ENCODE results near the gene CGREF1.

Gene CGREF1

DNA sequence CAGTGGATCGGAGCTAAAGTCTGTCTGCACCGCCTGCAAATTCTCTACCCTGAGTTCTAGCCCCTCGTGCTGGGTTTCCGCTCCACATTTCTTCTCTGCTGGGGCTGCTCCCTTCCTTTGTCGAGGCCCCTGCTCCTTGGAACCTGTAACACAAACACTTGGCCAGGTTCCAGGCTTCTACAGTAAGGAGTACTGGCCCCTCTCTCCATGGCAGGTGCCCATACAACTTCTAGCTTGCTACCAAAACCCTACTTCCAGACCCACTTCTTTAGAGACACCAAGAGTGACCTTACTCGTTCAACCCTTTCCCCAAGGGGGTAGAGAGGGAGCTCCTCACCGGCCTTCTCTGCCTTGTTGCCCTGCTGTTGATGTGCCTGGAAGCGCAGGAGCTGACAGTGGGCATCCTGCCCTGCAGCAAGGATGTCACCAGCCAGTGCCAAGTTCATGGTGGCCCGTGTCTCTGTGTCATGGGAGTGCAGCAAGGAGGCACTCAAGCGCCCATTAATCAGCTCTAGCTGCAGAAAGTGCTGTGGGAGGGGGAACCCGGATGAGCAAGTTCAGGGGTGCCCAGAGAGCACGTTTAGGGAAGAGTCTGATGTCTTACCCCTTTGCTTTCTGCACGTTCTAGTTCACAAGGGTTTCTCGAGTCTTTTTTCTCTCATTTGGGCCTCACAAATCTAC is 14.4 kb upstream of the CGREF1 start:
- no peak for DNase-seq (ENCODE audit: low spot score)
- TF ChIP-seq, protein P1, sequence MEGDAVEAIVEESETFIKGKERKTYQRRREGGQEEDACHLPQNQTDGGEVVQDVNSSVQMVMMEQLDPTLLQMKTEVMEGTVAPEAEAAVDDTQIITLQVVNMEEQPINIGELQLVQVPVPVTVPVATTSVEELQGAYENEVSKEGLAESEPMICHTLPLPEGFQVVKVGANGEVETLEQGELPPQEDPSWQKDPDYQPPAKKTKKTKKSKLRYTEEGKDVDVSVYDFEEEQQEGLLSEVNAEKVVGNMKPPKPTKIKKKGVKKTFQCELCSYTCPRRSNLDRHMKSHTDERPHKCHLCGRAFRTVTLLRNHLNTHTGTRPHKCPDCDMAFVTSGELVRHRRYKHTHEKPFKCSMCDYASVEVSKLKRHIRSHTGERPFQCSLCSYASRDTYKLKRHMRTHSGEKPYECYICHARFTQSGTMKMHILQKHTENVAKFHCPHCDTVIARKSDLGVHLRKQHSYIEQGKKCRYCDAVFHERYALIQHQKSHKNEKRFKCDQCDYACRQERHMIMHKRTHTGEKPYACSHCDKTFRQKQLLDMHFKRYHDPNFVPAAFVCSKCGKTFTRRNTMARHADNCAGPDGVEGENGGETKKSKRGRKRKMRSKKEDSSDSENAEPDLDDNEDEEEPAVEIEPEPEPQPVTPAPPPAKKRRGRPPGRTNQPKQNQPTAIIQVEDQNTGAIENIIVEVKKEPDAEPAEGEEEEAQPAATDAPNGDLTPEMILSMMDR (IDR thresholded peaks at IDR 0.05; ENCODE audit: borderline replicate concordance, control extremely low read depth, extremely low read depth, insufficient read depth, missing control alignments), result no peak
- in situ Hi-C loops (cut with MboI; ENCODE audit: low sequenced_read_pairs, unreplicated experiment), result no loop called here

DNA sequence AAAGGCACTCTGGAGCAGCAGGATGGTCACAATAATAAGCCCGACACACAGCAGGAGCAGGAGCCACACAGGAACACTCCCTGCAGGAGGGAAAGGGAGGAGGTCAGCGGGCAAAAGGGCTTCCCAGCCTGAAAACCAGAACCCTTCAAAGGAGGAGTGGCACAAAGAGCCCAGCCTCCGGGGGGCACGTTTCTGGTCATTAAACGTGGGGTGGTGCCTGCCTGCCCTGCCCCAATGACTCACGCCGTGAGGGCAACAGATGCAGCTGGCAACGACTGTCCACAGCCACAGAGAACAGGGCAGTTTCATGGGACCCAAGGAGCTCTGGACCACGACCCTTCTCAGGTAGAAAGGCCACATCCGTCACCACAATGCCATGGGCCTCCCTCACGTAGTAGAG is 12.5 kb upstream of the CGREF1 start:
- DNase-seq (ENCODE audit: low spot score), result no peak
- in situ Hi-C loops (cut with MboI; ENCODE audit: low sequenced_read_pairs, unreplicated experiment), result no loop called here
- TF ChIP-seq, protein P1 (IDR thresholded peaks at IDR 0.05; ENCODE audit: borderline replicate concordance, control extremely low read depth, extremely low read depth, insufficient read depth, missing control alignments), result no peak

DNA sequence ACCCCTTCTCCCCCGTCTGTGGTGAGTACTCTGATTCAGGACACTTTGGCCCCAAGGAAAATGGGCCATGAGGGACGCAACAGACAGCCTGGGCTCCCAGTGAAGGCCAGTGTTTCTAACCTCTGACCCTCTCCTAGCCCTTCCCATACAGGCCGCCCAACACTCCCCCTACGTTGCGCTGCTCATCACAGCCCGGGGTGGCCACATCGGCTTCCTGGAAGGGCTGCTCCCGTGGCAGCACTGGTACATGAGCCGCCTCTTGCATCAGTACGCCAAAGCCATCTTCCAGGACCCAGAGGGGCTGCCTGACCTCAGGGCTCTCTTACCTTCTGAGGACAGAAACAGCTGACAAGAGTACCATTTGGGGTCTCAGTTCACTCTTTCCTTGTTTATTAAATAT is 11.5 kb upstream of the CGREF1 start:
- TF ChIP-seq, protein P1 (IDR thresholded peaks at IDR 0.05; ENCODE audit: borderline replicate concordance, control extremely low read depth, extremely low read depth, insufficient read depth, missing control alignments), result no peak
- in situ Hi-C loops (cut with MboI; ENCODE audit: low sequenced_read_pairs, unreplicated experiment), result no loop called here
- no peak for DNase-seq (ENCODE audit: low spot score)

DNA sequence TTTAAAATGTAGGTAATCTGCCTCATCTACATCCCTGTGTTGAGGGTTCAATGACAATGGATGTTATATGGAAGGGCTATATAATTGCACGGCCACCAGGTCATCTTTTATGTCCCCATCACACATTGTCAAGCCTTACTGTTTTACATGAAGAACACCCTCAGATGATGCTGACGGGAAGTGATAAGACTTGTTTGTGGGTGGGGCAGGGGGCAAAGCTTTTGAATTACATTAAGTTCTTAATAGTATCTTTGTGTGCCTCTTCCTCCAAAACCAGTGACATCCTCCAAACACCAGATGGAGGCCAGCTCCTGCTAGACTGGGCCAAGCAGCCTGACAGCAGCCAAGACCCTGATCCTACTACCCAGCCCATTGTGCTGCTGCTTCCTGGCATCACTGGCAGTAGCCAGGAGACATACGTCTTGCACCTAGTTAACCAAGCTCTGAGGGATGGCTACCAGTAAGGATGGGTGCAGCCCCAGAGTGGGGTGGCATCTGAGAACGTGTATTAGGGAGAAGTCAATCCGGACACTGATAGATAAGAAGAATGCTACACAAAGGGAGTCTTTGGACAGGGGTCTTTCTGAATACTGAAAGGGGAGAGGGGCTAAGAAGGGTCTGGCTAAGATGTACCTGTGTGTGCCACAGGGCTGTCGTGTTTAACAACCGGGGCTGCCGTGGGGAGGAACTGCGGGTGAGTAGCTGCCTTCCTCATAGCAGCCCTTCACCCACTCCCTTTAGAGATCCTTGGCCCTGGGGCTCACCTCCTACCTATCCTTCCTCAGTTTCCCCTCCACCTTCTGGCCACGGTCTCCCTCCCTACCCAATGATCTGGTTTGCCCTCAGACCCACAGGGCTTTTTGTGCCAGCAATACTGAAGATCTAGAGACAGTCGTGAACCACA is 10.0 kb upstream of the CGREF1 start:
- in situ Hi-C loops (cut with MboI; ENCODE audit: low sequenced_read_pairs, unreplicated experiment), result no loop called here
- TF ChIP-seq, protein P1 (IDR thresholded peaks at IDR 0.05; ENCODE audit: borderline replicate concordance, control extremely low read depth, extremely low read depth, insufficient read depth, missing control alignments), result no peak
- no peak for DNase-seq (ENCODE audit: low spot score)

DNA sequence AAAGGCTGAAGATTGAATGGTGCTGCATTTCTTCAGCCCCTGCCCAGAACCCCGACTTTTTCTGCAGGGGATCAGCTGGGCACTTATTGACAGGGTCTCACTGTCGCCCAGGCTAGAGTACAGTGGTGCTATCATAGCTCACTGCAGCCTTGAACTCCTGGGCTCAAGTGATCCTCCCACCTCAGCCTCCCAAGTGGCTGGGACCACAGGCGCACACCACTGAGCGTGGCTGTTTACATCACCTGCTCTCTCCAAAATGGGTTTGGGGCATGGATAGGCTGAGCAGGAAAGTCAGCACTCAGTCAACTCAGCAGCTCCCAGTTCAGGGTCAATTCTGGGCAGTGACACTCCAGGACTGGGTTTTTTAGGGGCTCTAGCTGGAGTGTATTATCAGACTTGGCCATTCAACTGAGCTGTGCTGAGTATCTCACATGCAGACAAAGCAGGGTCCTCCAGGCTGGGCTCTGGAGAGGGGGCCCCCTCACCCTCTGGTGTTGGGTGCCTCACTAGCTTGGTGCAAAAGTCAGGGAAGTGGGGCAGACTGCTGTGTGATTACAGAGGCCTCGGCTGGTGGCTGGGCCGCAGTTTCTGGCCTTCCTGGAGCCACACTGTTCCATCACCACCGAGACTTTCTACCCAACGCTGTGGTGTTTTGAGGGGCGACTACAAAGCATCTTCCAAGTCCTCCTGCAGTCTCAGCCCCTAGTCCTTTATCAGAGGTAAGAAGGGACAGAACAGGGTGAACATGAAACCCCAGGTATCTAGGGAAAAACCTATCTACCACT is 9.1 kb upstream of the CGREF1 start:
- in situ Hi-C loops (cut with MboI; ENCODE audit: low sequenced_read_pairs, unreplicated experiment), result no loop called here
- DNase-seq (ENCODE audit: low spot score), result no peak
- TF ChIP-seq, protein P1 (IDR thresholded peaks at IDR 0.05; ENCODE audit: borderline replicate concordance, control extremely low read depth, extremely low read depth, insufficient read depth, missing control alignments), result no peak

DNA sequence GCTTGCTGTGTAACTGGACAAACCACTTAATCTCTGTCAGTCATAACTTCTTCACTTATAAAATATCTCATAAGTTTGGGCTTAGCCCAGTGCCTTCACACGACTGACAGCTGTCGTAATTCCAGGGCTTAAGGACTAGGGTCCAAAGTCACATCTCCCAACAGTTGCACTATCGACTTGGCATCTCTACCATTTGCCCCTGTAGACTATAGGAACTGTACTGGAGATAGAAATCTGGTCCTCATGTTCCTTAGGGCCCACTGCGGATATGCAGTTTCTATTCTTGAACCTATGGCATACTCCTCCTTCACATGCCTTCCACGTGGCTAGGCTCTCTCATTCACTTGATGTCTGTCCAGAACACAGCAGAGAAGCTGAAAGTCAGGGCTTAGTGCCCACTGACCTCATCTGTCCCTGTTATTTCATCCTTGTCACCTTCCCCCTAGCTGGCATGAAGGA is 7.4 kb upstream of the CGREF1 start:
- DNase-seq (ENCODE audit: low spot score), result no peak
- TF ChIP-seq, protein P1 (IDR thresholded peaks at IDR 0.05; ENCODE audit: borderline replicate concordance, control extremely low read depth, extremely low read depth, insufficient read depth, missing control alignments), result no peak
- in situ Hi-C loops (cut with MboI; ENCODE audit: low sequenced_read_pairs, unreplicated experiment), result no loop called here

Data from GM13976 (cell line).